SIG-M5 treated with dmso at 0.1 percent for 504 hours (cell line): Measurements from ENCODE around the gene GRIA3.

Source experiments
- DNase-seq: peaks from one replicate; lab custom pipeline; 2025; ENCODE audit not compliant: unreplicated experiment; lab: John Stamatoyannopoulos, UW

The GRIA3 gene

GRCh38 chrX:123184219-123184865, at the start of gene GRIA3:
TSS of gene GRIA3 (plus strand) at chrX:123184278. CDS start at chrX:123184536, 258 bp downstream.
- no peak for DNase-seq

- DNase-seq = no peak
Observed at GRCh38 chrX:123138473-123138872, 45.6 kb upstream of the GRIA3 start.

GRCh38 chrX:123140454-123140853, 43.6 kb upstream of the GRIA3 start:
- DNase-seq = no peak

- no peak for DNase-seq
Observed at GRCh38 chrX:123140904-123141303, 43.2 kb upstream of the GRIA3 start.

- DNase-seq = no peak
Observed at GRCh38 chrX:123153846-123154335, 30.2 kb upstream of the GRIA3 start.

GRCh38 chrX:123155327-123155726, 28.8 kb upstream of the GRIA3 start:
- DNase-seq = no peak

- no peak for DNase-seq
Observed at GRCh38 chrX:123157586-123157985, 26.5 kb upstream of the GRIA3 start.

- DNase-seq = no peak
Observed at GRCh38 chrX:123159403-123159802, 24.7 kb upstream of the GRIA3 start.

- DNase-seq = no peak
Observed at GRCh38 chrX:123167621-123168020, 16.5 kb upstream of the GRIA3 start.

GRCh38 chrX:123169247-123169901, 14.7 kb upstream of the GRIA3 start:
- no peak for DNase-seq

GRCh38 chrX:123170546-123170945, 13.5 kb upstream of the GRIA3 start:
- DNase-seq = no peak

GRCh38 chrX:123171781-123172180, 12.3 kb upstream of the GRIA3 start:
- no peak for DNase-seq

- DNase-seq = no peak
Observed at GRCh38 chrX:123172869-123173268, 11.2 kb upstream of the GRIA3 start.

- DNase-seq = peak; percentile 1
Observed at GRCh38 chrX:123173833-123174232, 10.2 kb upstream of the GRIA3 start.

- no peak for DNase-seq
Observed at GRCh38 chrX:123175366-123176122, 8.5 kb upstream of the GRIA3 start.

GRCh38 chrX:123181233-123181914, 2.7 kb upstream of the GRIA3 start:
- DNase-seq = no peak

- no peak for DNase-seq
Observed at GRCh38 chrX:123184866-123185276, 793 bp downstream of the GRIA3 start.

GRCh38 chrX:123185721-123186120, 1.6 kb downstream of the GRIA3 start:
- DNase-seq = no peak

- no peak for DNase-seq
Observed at GRCh38 chrX:123186801-123187200, 2.7 kb downstream of the GRIA3 start.

GRCh38 chrX:123188081-123188480, 4.0 kb downstream of the GRIA3 start:
- DNase-seq = no peak

GRCh38 chrX:123189338-123189737, 5.3 kb downstream of the GRIA3 start:
- no peak for DNase-seq
